Effector memory CD8-positive, alpha-beta T cell (primary cell): ENCODE data around the gene CRISP2.

ENCODE experiments used
- ATAC-seq: fragments of 150-1000 bp; cut with Tn5 transposase; replicated peaks from 2 replicates; pipeline ENCODE4 v1.10.0; 2021; ENCODE audit warnings: mild to moderate bottlenecking, moderate library complexity
- DNase-seq, 3 experiments: peaks; one replicate each; pipeline ENCODE4 v3.0.0; 2021
- H3K27ac Mint-ChIP-seq, 2 donors: one replicate each; pipeline ENCODE4 v1.8.0; 2022; ENCODE audit warnings: mild to moderate bottlenecking in 2 of 2, mixed read lengths in 2 of 2, moderate library complexity in 2 of 2
- H3K27me3 Mint-ChIP-seq, 2 donors: one replicate each; pipeline ENCODE4 v1.8.0; 2022; ENCODE audit warnings: mixed read lengths in 2 of 2
- H3K36me3 Mint-ChIP-seq: one replicate; pipeline ENCODE4 v1.8.0; 2022; ENCODE audit warnings: mild to moderate bottlenecking, moderate library complexity, mixed read lengths; ENCODE audit not compliant: insufficient read depth
- H3K4me1 Mint-ChIP-seq, 2 donors: one replicate each; pipeline ENCODE4 v1.8.0; 2022; ENCODE audit warnings: low read depth in 2 of 2, mixed read lengths in 2 of 2
- H3K4me3 Mint-ChIP-seq, 2 donors: one replicate each; pipeline ENCODE4 v1.8.0; 2022; ENCODE audit warnings: mild to moderate bottlenecking in 2 of 2, mixed read lengths in 2 of 2, moderate library complexity in 2 of 2
- H3K9me3 Mint-ChIP-seq, 2 donors: one replicate each; pipeline ENCODE4 v1.8.0; 2022; ENCODE audit warnings: mixed read lengths in 2 of 2

CRISP2 gene

DNA sequence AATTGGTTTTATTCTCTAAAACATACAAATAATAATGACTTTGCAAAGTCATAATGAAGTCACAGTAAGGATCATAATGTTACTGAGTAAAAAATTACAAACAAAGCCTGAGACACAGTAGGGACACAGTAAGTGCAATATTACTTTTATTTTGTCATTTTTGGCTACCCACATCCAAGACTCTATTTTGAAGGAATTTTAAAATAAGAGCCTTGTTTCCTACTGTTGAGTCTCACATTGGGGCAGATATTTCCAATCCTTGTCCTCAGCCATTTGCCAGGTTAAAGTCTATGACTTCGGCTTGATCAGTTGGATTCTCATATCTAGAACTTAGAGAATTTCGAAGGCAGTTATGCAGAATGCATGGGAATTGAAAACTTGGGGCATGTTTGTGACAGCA, 65.9 kb downstream of the CRISP2 start:
- no peaks in the 10 kb centered on the region for H3K36me3 Mint-ChIP-seq
- DNase-seq (no peak), ATAC-seq (no peak)
- no peaks in the 10 kb centered on the region for H3K4me1 Mint-ChIP-seq
- H3K9me3 Mint-ChIP-seq: peaks cover 0 to 2% of the 10 kb centered on the region in 2 donors
- no peak overlapping the region for H3K4me3 Mint-ChIP-seq
- H3K27ac Mint-ChIP-seq: no peak overlapping the region
- no peaks in the 10 kb centered on the region for H3K27me3 Mint-ChIP-seq

DNA sequence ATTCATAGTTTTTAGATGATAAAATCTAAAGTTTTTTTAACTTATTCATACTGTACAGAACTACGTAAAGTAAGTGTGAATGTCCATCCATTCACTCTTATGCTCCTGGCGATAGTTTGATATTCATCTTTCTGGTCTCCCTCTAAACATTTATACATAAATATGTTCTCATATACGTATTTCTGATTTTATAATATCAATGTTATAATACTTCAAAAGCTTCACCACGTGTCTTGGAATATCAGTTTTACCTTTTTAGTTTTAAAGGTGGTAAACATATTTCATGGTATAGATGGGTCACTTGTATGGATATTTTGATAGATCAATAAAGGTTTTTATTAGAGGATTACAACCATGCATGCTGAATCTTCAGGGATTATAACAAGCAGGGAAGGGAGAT, 66.4 kb downstream of the CRISP2 start:
- Mint-ChIP-seq H3K36me3 (no peaks in the 10 kb centered on the region), H3K27me3 (no peaks in the 10 kb centered on the region), H3K4me1 (no peaks in the 10 kb centered on the region), H3K27ac (no peak overlapping the region), H3K9me3 (peaks cover 0 to 2% of the 10 kb centered on the region in 2 donors), H3K4me3 (no peak overlapping the region)
- DNase-seq: no peak
- no peak for ATAC-seq

- DNase-seq: no peak
- Mint-ChIP-seq H3K27me3 (no peaks in the 10 kb centered on the region), H3K4me1 (no peaks in the 10 kb centered on the region), H3K9me3 (peaks cover 0 to 2% of the 10 kb centered on the region in 2 donors), H3K36me3 (no peaks in the 10 kb centered on the region), H3K27ac (no peak overlapping the region), H3K4me3 (no peak overlapping the region)
- no peak for ATAC-seq
Measured at GRCh38 chr6:49646130-49646824, 67.1 kb downstream of the CRISP2 start.

GRCh38 chr6:49645139-49645538, 68.2 kb downstream of the CRISP2 start:
- Mint-ChIP-seq H3K4me3 (no peak overlapping the region), H3K27ac (no peak overlapping the region), H3K36me3 (no peaks in the 10 kb centered on the region), H3K27me3 (no peaks in the 10 kb centered on the region), H3K4me1 (no peaks in the 10 kb centered on the region), H3K9me3 (peaks cover 0 to 2% of the 10 kb centered on the region in 2 donors)
- DNase-seq: no peak
- no peak for ATAC-seq
